Upper lobe of left lung (tissue), 6 donors: ENCODE data around the gene SELL. TPM values are rescaled to one million over a fixed set of nuclear protein-coding genes. Genes with fewer than 3 reads are reported as not detected.
"Not testable (repeated sequence)": the region's sequence is repeated elsewhere in the genome, so short reads cannot be mapped to it uniquely, and the experiment has no call there.

Experiments
- ATAC-seq, 2 donors: fragments of 200-7000 bp; cut with Tn5 transposase; one replicate each; pipeline ENCODE4 v1.9.1; 2022; ENCODE audit warnings: mild to moderate bottlenecking in 2 of 2, moderate library complexity in 2 of 2; ENCODE audit not compliant: low FRiP score in 2 of 2
- DNase-seq, 2 donors: peaks; one replicate each; pipeline ENCODE4 v3.0.0-alpha.2; 2019 to 2020
- H3K27ac ChIP-seq, 4 donors: fragments of 200-600 bp; sonication (generic); one replicate each; pipeline ENCODE4 v1.5.1; 2016 to 2019
- H3K27me3 ChIP-seq, 4 donors: fragments of 200-600 bp; sonication (generic); one replicate each; pipeline ENCODE4 v1.5.1; 2017 to 2019
- H3K36me3 ChIP-seq, 4 donors: fragments of 200-600 bp; sonication (generic); one replicate each; pipeline ENCODE4 v1.5.1; 2016 to 2019
- H3K4me1 ChIP-seq, 4 donors: fragments of 200-600 bp; sonication (generic); one replicate each; pipeline ENCODE4 v1.5.1; 2018 to 2019
- H3K4me3 ChIP-seq, 4 donors: fragments of 200-600 bp; sonication (generic); one replicate each; pipeline ENCODE4 v1.5.1; 2017 to 2019; ENCODE audit warnings: mild to moderate bottlenecking in 2 of 4, moderate library complexity in 1 of 4
- H3K9me3 ChIP-seq, 4 donors: fragments of 200-600 bp; sonication (generic); one replicate each; pipeline ENCODE4 v1.5.1; 2018 to 2019
- CTCF ChIP-seq, 6 experiments: fragments of 450-650 bp in 4 of 6; fragments of 200-600 bp in 2 of 6; sonication (generic) in 2 of 6; IDR thresholded peaks; one replicate each; pipeline ENCODE4 v1.5.1; 2016 to 2019; ENCODE audit warnings: antibody characterized with exemption in 6 of 6
- EP300 ChIP-seq, 4 donors: sonication (generic); formaldehyde crosslinking; IDR thresholded peaks; one replicate each; pipeline ENCODE4 v1.5.1; 2017; ENCODE audit warnings: antibody characterized with exemption in 4 of 4, control low read depth in 2 of 4
- POLR2A ChIP-seq, 4 donors: fragments of 450-650 bp; IDR thresholded peaks; one replicate each; pipeline ENCODE4 v1.5.1; 2016 to 2017; ENCODE audit warnings: antibody characterized with exemption in 4 of 4, mild to moderate bottlenecking in 2 of 4
- POLR2AphosphoS5 ChIP-seq, 2 donors: sonication (generic); formaldehyde crosslinking; IDR thresholded peaks; one replicate each; pipeline ENCODE4 v1.5.1; 2017; ENCODE audit warnings: antibody characterized with exemption in 2 of 2
- WGBS, 2 donors: methylation state at CpG; one replicate each; pipeline ENCODE4 v1.1.5; 2017 to 2018; 5-methylcytosine and 5-hydroxymethylcytosine counted together
- total RNA-seq, 6 donors: library from RNA; depleted of rRNA in 4 of 6; stranded (reverse); fragments of >200 nt in 4 of 6; gene quantifications; one replicate each; pipeline versions ENCODE4 v1.1.0 to v1.2.1, GENCODE V29; 2016 to 2021
- donor health status: DM: no; HTN: no; CAD: no; lungs with moderate emphysema.
- donor health status: DM: no; HTN: yes; CAD: no; lungs with severe emphysema.

SELL gene
- total RNA-seq, 6 donors from 2014 or later: 3.9 to 41.3 (median 14.5) TPM

GRCh38 chr1:169683661-169684060, 27.8 kb downstream of the SELL start:
- no peak for DNase-seq
- Histone ChIP-seq H3K36me3 (no peaks in the 10 kb centered on the region), H3K27ac (no peak overlapping the region), H3K4me1 (no peaks in the 10 kb centered on the region), H3K9me3 (no peaks in the 10 kb centered on the region), H3K27me3 (no peaks in the 10 kb centered on the region), H3K4me3 (no peak overlapping the region)
- 70 to 82% methylated on average over 3 of the region's 3 CpGs for WGBS, 2 donors
- no peak for ATAC-seq
- TF ChIP-seq POLR2A (IDR thresholded peaks at IDR 0.05) (no peak), POLR2AphosphoS5 (IDR thresholded peaks at IDR 0.05) (no peak), EP300 (IDR thresholded peaks at IDR 0.05) (no peak)

- 83 to 87% methylated on average over 4 of the region's 4 CpGs for WGBS, 2 donors
Observed at GRCh38 chr1:169683168-169683567, 28.3 kb downstream of the SELL start.

GRCh38 chr1:169682071-169682470, 29.3 kb downstream of the SELL start:
- WGBS, 2 donors: 50 to 67% methylated on average over 2 of the region's 2 CpGs
- ATAC-seq (no peak), DNase-seq (no peak)
- Histone ChIP-seq H3K9me3 (no peaks in the 10 kb centered on the region), H3K4me3 (no peak overlapping the region), H3K36me3 (no peaks in the 10 kb centered on the region), H3K4me1 (no peaks in the 10 kb centered on the region), H3K27ac (no peak overlapping the region), H3K27me3 (no peaks in the 10 kb centered on the region)
- TF ChIP-seq EP300 (IDR thresholded peaks at IDR 0.05) (no peak), POLR2AphosphoS5 (IDR thresholded peaks at IDR 0.05) (no peak), POLR2A (IDR thresholded peaks at IDR 0.05) (no peak), CTCF (IDR thresholded peaks at IDR 0.05) (no peak)

More at GRCh38 chr1:169683168-169683567, 28.3 kb downstream of the SELL start:
- H3K36me3 ChIP-seq, DNase-seq, H3K27me3 ChIP-seq, H3K4me1 ChIP-seq, H3K9me3 ChIP-seq, ATAC-seq, H3K27ac ChIP-seq, H3K4me3 ChIP-seq: not testable (repeated sequence)

- 63 to 64% methylated on average over 2 of the region's 2 CpGs for WGBS, 2 donors
- Histone ChIP-seq H3K27me3 (no peaks in the 10 kb centered on the region), H3K36me3 (no peaks in the 10 kb centered on the region), H3K4me1 (peaks cover 0 to 1% (median under 1%) of the 10 kb centered on the region in 4 donors), H3K9me3 (no peaks in the 10 kb centered on the region), H3K27ac (no peak overlapping the region), H3K4me3 (no peak overlapping the region)
- TF ChIP-seq POLR2A (IDR thresholded peaks at IDR 0.05) (no peak), EP300 (IDR thresholded peaks at IDR 0.05) (no peak), POLR2AphosphoS5 (IDR thresholded peaks at IDR 0.05) (no peak)
- DNase-seq: no peak
- no peak for ATAC-seq
Observed at GRCh38 chr1:169681140-169681539, 30.3 kb downstream of the SELL start.

- Histone ChIP-seq H3K4me1 (peaks cover 0 to 5% (median 2%) of the 10 kb centered on the region in 4 donors), H3K4me3 (no peak overlapping the region), H3K27ac (no peak overlapping the region), H3K9me3 (no peaks in the 10 kb centered on the region), H3K36me3 (no peaks in the 10 kb centered on the region), H3K27me3 (no peaks in the 10 kb centered on the region)
- no peak for TF ChIP-seq CTCF (IDR thresholded peaks at IDR 0.05)
- no peak for TF ChIP-seq POLR2AphosphoS5 (IDR thresholded peaks at IDR 0.05)
- no peak for TF ChIP-seq POLR2A (IDR thresholded peaks at IDR 0.05)
- 58 to 67% methylated on average over 6 of the region's 6 CpGs for WGBS, 2 donors
- no peak for DNase-seq
- ATAC-seq: no peak
Observed at GRCh38 chr1:169680377-169681019, 30.9 kb downstream of the SELL start.

GRCh38 chr1:169679692-169680091, 31.7 kb downstream of the SELL start:
- Histone ChIP-seq H3K9me3 (no peaks in the 10 kb centered on the region), H3K27ac (no peak overlapping the region), H3K4me3 (no peak overlapping the region), H3K36me3 (no peaks in the 10 kb centered on the region), H3K4me1 (peaks cover 0 to 5% (median 2%) of the 10 kb centered on the region in 4 donors), H3K27me3 (no peaks in the 10 kb centered on the region)
- no peak for TF ChIP-seq CTCF (IDR thresholded peaks at IDR 0.05)
- no peak for TF ChIP-seq POLR2A (IDR thresholded peaks at IDR 0.05)
- TF ChIP-seq EP300 (IDR thresholded peaks at IDR 0.05): no peak
- no peak for TF ChIP-seq POLR2AphosphoS5 (IDR thresholded peaks at IDR 0.05)
- ATAC-seq: no peak
- DNase-seq: no peak
- 82 to 86% methylated on average over 3 of the region's 3 CpGs for WGBS, 2 donors
